Activated naive CD4-positive, alpha-beta T cell treated with anti-CD3 and anti-CD28 coated beads, Interleukin-2, amount 50 U/mL, for 16 hours (primary cell): ENCODE measurements around the gene CD72.

Experiments
- DNase-seq: peaks from one replicate; pipeline ENCODE4 v3.0.0-alpha.2; 2020

The CD72 gene

GRCh38 chr9:35618325-35618727 lies at the start of gene CD72:
CD72 (minus strand) TSS chr9:35618413; CDS start chr9:35618303, 110 bp downstream.
- no peak for DNase-seq

GRCh38 chr9:35667939-35668338 lies 49.7 kb upstream of the CD72 start:
- DNase-seq: no peak

- no peak for DNase-seq
Observed at GRCh38 chr9:35666549-35666948, 48.3 kb upstream of the CD72 start.

- no peak for DNase-seq
Observed at GRCh38 chr9:35666045-35666444, 47.8 kb upstream of the CD72 start.

- no peak for DNase-seq
Observed at GRCh38 chr9:35665471-35665818, 47.2 kb upstream of the CD72 start.

- peak; percentile 62 for DNase-seq
Observed at GRCh38 chr9:35664531-35665470, 46.6 kb upstream of the CD72 start, which contains the start of gene ARHGEF39. ARHGEF39 (minus strand) TSS chr9:35665195; CDS start chr9:35665169, 26 bp downstream.

- DNase-seq: no peak
Observed at GRCh38 chr9:35662437-35662836, 44.2 kb upstream of the CD72 start.

- no peak for DNase-seq
Observed at GRCh38 chr9:35661756-35662350, 43.6 kb upstream of the CD72 start.

GRCh38 chr9:35660966-35661415 lies 42.8 kb upstream of the CD72 start:
- no peak for DNase-seq

GRCh38 chr9:35659340-35659739 lies 41.1 kb upstream of the CD72 start:
- no peak for DNase-seq

- no peak for DNase-seq
Observed at GRCh38 chr9:35658968-35659220, 40.7 kb upstream of the CD72 start.

- DNase-seq: peak; percentile 85
Observed at GRCh38 chr9:35658137-35658967, 40.1 kb upstream of the CD72 start, which contains the start of gene CCDC107. CCDC107 (plus strand) TSS chr9:35658292; CDS start chr9:35658380, 88 bp downstream.

- DNase-seq: peak; percentile 92
Observed at GRCh38 chr9:35657546-35658136, 39.4 kb upstream of the CD72 start, which contains the start of gene RMRP. RMRP (minus strand) TSS chr9:35658019.

- DNase-seq: no peak
Observed at GRCh38 chr9:35656831-35657545, 38.8 kb upstream of the CD72 start.

- DNase-seq: no peak
Observed at GRCh38 chr9:35656348-35656747, 38.1 kb upstream of the CD72 start.

GRCh38 chr9:35653611-35654010 lies 35.4 kb upstream of the CD72 start:
- no peak for DNase-seq

- no peak for DNase-seq
Observed at GRCh38 chr9:35652829-35653209, 34.6 kb upstream of the CD72 start.

- no peak for DNase-seq
Observed at GRCh38 chr9:35651956-35652828, 34.0 kb upstream of the CD72 start.

- DNase-seq: peak; percentile 25
Observed at GRCh38 chr9:35650341-35651158, 32.3 kb upstream of the CD72 start, which contains the start of gene SIT1. SIT1 (minus strand) TSS chr9:35650931; CDS start chr9:35650853, 78 bp downstream.
